Measurements from ENCODE around the gene SHISAL2B.
"Not testable (repeated sequence)": the region's sequence is repeated elsewhere in the genome, so short reads cannot be mapped to it uniquely, and the experiment has no call there.

SHISAL2B gene

GRCh38 chr5:64693636-64694035 is 3.3 kb downstream of the SHISAL2B start:
- DNase-seq (ENCODE audit: extremely low spot score, insufficient read length, low read depth) (no peak), FAIRE-seq (no peak)

DNA sequence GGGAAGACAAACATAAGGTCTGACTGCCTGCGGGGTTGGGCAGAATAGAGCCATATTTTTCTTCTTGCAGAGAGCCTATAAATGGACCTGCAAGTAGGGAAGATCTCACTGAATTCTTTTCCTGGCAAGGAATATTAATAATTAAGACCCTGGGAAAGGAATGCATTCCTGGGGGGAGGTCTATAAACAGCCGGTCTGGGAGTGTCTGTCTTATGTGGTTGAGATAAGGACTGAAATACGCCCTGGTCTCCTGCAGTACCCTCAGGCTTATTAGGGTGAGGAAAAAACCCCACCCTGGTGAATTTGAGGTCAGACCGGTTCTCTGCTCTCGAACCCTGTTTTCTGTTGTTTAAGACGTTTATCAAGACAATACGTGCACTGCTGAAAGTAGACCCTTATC is 6.1 kb downstream of the SHISAL2B start:
- DNase-seq (ENCODE audit: extremely low spot score, insufficient read length, low read depth); FAIRE-seq: not testable (repeated sequence)

- FAIRE-seq (no peak), DNase-seq (ENCODE audit: extremely low spot score, insufficient read length, low read depth) (no peak)
Measured at GRCh38 chr5:64700765-64701164, 10.5 kb downstream of the SHISAL2B start.

- DNase-seq (ENCODE audit: extremely low spot score, insufficient read length, low read depth); FAIRE-seq: not testable (repeated sequence)
Measured at GRCh38 chr5:64706074-64706473, 15.8 kb downstream of the SHISAL2B start.

DNA sequence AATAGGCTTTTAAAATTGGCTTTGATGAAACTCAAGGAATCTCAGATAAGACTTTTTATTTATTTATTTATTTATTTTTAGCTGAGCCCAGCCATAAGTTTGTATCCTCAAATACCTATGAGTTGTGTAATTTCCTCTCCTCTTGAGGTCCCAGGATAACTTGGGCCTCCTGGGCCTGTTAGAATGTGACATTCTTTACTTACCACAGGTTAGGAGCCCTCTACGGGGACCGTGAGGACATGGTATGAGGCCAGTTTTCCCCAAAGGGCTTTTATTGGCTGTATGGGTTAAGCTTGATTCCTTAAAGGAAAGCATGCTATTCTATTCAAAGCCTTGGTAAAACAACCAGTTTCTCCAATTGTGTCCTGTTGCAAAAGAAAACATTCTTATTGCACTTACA is 16.9 kb downstream of the SHISAL2B start:
- no peak for FAIRE-seq
- no peak for DNase-seq (ENCODE audit: extremely low spot score, insufficient read length, low read depth)

GRCh38 chr5:64714495-64714894 is 24.2 kb downstream of the SHISAL2B start:
- not testable (repeated sequence) for DNase-seq (ENCODE audit: extremely low spot score, insufficient read length, low read depth); FAIRE-seq

GRCh38 chr5:64722588-64722987 is 32.3 kb downstream of the SHISAL2B start:
- FAIRE-seq (no peak), DNase-seq (ENCODE audit: extremely low spot score, insufficient read length, low read depth) (no peak)

DNA sequence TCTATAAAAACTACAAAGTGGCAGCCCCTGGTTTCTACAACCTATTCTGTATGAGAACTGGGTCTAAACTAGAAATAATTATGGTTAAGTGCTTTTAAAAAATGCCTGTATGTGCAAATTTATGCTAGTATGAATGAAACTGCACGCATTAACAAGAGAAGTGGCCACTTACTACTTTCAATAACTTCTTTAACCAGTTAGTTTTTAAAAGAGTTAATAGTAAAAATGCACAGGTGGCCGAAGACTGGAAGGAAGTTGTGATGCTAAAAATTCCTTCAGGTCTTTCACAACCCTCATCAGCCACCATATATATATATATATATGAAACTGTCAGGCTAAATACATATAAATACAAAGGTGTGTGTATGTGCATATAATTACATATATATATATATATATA is 36.8 kb downstream of the SHISAL2B start:
- no peak for DNase-seq (ENCODE audit: extremely low spot score, insufficient read length, low read depth)
- FAIRE-seq = no peak

DNA sequence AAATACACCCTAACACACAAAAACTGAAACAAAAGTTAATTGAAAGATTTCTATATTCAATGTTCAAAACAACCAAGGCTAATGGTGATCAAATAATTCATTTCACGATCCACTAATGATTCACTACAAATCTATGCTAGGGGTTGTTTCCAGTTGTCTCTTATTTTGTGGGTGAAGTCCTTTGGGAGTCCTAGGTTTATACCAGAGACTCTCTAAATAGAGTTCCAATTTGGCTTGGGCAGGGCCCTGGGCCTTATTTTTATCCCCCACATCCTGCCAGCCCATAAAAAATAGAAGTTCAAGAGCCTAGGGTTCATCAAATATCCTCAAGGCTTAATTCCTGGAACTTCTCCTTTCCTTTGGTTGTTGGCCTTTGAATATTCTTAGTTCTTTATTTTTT is 52.1 kb downstream of the SHISAL2B start:
- DNase-seq (ENCODE audit: extremely low spot score, insufficient read length, low read depth) (no peak), FAIRE-seq (no peak)

DNA sequence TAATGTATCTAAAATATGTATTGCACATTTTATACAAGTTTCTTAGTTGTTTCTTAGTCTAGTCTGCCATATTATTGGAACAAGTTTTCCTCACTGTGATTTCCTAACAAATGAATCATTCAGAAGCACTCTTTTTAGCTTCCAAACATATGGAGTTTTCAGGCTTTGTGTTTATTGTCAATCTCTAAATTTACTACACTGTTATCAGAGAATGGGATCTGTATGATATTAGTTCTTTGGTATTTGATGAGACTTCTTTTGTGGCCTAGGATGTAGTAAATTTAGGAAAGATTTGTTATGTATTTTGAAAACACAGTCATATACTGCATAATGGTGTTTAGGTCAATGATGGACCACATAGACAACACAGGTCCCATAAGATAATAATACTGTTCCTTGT is 52.5 kb downstream of the SHISAL2B start:
- FAIRE-seq = no peak
- no peak for DNase-seq (ENCODE audit: extremely low spot score, insufficient read length, low read depth)

DNA sequence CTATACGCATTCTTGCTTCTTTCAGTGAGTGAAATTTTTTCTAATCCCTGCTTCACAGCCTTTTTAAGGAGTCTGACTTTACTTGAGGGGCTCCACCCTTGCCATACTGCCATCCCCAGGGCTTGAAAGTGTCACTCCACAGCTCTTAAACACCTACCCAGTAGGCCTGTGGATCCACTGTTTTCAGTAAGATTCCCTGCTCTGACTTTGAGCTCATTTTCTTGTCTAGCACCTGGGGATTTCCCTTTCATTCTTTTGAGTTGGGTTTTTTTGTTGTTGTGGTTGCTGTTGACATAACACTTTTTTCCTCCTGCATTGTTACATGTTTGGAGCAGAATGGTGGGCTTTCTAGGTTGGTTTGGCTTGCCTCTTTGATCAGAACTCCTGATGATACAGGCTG is 54.6 kb downstream of the SHISAL2B start:
- FAIRE-seq (no peak), DNase-seq (ENCODE audit: extremely low spot score, insufficient read length, low read depth) (no peak)

GRCh38 chr5:64746446-64746845 is 56.1 kb downstream of the SHISAL2B start:
- DNase-seq (ENCODE audit: extremely low spot score, insufficient read length, low read depth) (no peak), FAIRE-seq (no peak)

DNA sequence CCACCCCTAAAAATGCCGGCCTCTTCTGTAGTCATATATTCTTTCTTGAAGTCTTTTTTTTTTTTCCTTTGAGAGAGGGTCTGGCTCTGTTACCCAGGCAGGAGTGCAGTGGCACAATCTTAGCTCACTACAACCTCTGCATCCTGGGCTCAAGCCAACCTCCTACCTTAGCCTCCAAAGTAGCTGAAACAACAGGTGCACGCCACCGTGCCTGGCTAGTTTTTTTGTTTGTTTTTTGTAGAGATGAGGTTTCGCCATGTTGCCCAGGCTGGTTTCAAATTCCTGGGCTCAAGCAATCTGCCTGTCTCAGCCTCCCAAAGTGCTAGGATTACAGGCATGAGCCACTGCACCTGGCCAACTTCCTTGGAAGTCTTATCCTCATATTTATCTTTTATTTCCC is 59.1 kb downstream of the SHISAL2B start:
- no peak for FAIRE-seq
- no peak for DNase-seq (ENCODE audit: extremely low spot score, insufficient read length, low read depth)

- no peak for DNase-seq (ENCODE audit: extremely low spot score, insufficient read length, low read depth)
- FAIRE-seq = no peak
Measured at GRCh38 chr5:64754066-64754465, 63.8 kb downstream of the SHISAL2B start.

GRCh38 chr5:64758901-64759300 is 68.6 kb downstream of the SHISAL2B start:
- FAIRE-seq = no peak
- DNase-seq (ENCODE audit: extremely low spot score, insufficient read length, low read depth) = no peak

- no peak for DNase-seq (ENCODE audit: extremely low spot score, insufficient read length, low read depth)
Measured at GRCh38 chr5:64759960-64760660, 69.8 kb downstream of the SHISAL2B start.

DNA sequence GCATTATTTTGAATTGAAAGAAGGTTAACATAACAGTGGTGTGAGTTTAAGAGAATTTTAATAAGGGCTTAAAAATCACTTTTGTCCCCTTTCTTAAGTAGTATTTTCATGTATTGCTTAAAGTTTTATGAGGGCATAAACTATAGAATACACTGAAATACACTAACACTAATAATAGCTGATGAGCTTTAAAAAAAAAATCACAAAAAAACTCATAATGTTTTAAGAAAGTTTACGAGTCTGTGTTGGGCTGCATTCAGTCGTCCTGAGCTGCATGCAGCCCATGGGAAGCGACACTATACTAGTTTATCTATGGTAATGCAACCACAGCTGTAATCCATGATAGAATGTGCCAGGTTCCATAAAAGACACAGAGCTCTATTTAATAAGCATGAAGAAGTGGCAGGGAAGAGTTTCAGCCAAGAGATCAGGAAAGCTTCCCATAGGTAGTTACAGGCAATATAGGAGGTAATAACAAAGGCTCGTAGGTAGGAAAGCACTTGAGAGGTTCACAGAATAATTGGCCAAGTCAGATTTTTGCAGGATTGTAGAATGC is 73.7 kb downstream of the SHISAL2B start:
- FAIRE-seq (no peak), DNase-seq (ENCODE audit: extremely low spot score, insufficient read length, low read depth) (no peak)

More at GRCh38 chr5:64759960-64760660, 69.8 kb downstream of the SHISAL2B start:
- no peak for FAIRE-seq

- DNase-seq (ENCODE audit: extremely low spot score, insufficient read length, low read depth) (no peak), FAIRE-seq (no peak)
Measured at GRCh38 chr5:64765804-64766504, 75.7 kb downstream of the SHISAL2B start.

DNA sequence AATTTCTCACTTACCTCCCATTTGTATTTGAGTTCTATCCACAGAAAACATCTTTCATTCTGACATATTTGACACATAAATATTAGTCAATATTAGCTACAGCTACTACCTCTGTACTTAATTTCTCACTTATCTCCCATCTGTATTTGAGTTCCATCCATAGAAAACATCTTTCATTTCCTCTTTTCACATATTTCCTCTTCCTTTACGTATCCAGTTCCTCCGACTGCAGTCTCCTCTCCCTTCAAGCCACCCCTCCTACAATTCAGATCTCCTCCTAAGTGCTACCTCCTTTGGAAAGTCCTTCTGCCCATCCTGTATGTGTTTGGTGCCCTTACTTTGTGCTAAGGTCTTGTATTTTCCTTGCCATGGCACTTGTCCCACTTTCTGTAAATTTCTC is 76.6 kb downstream of the SHISAL2B start:
- no peak for FAIRE-seq

More for the DNA sequence above, 76.6 kb downstream of the SHISAL2B start:
- DNase-seq (ENCODE audit: extremely low spot score, insufficient read length, low read depth) = no peak

Data from GM18507 (cell line).